Karpas-422 (cell line): ENCODE measurements around the gene F3. TPM values are rescaled to one million over a fixed set of nuclear protein-coding genes. Genes with fewer than 3 reads are reported as not detected.

Experiments used
- DNase-seq: peaks from one replicate; pipeline ENCODE4 v3.0.0-alpha.2; 2015
- H2AFZ ChIP-seq: fragments of 200-600 bp; sonication (generic); 2 replicates; pipeline ENCODE4 v1.6.1; 2014; ENCODE audit warnings: antibody characterized with exemption, low read length, mixed read lengths
- H3K27ac ChIP-seq: fragments of 200-600 bp; sonication (generic); 2 replicates; pipeline ENCODE4 v1.5.1; 2014; ENCODE audit warnings: mild to moderate bottlenecking, low read length, moderate library complexity
- H3K27me3 ChIP-seq: fragments of 200-600 bp; sonication (generic); 2 replicates; pipeline ENCODE4 v1.6.1; 2014; ENCODE audit warnings: low read length, mixed read lengths
- H3K36me3 ChIP-seq: fragments of 200-600 bp; sonication (generic); 2 replicates; pipeline ENCODE4 v1.6.1; 2014; ENCODE audit warnings: low read length, mixed read lengths; ENCODE audit not compliant: insufficient read depth
- H3K4me1 ChIP-seq: fragments of 200-600 bp; sonication (generic); 2 replicates; pipeline ENCODE4 v1.6.1; 2014; ENCODE audit warnings: mild to moderate bottlenecking, low read length, mixed read lengths
- H3K4me2 ChIP-seq: fragments of 200-600 bp; sonication (generic); 2 replicates; pipeline ENCODE4 v1.6.1; 2014; ENCODE audit warnings: low read length, low read depth, mild to moderate bottlenecking; ENCODE audit not compliant: poor library complexity, severe bottlenecking
- H3K4me3 ChIP-seq: fragments of 200-600 bp; sonication (generic); 2 replicates; pipeline ENCODE4 v1.5.1; 2014; ENCODE audit warnings: mild to moderate bottlenecking, antibody characterized with exemption, low read length, mixed read lengths
- H3K79me2 ChIP-seq: fragments of 200-600 bp; sonication (generic); 2 replicates; pipeline ENCODE4 v1.6.1; 2014; ENCODE audit warnings: mild to moderate bottlenecking, low read length, mixed read lengths
- H3K9ac ChIP-seq: fragments of 200-600 bp; sonication (generic); 2 replicates; pipeline ENCODE4 v1.6.0; 2014; ENCODE audit warnings: low read length
- H3K9me2 ChIP-seq: fragments of 200-600 bp; sonication (generic), shearing (Covaris generic); replicated peaks from 2 replicates; pipeline ENCODE4 v1.6.0; 2014; ENCODE audit warnings: mild to moderate bottlenecking, low read length, moderate library complexity; ENCODE audit not compliant: insufficient read depth
- H3K9me3 ChIP-seq: fragments of 300-700, 200-600 bp; sonication (generic); 2 replicates; pipeline ENCODE4 v1.6.1; 2014; ENCODE audit warnings: low read length, mixed read lengths
- H4K20me1 ChIP-seq: fragments of 200-600 bp; sonication (generic); 2 replicates; pipeline ENCODE4 v1.6.1; 2014; ENCODE audit warnings: mild to moderate bottlenecking, antibody characterized with exemption, low read length, low read depth; ENCODE audit not compliant: insufficient read depth
- total RNA-seq: library from RNA; depleted of rRNA; stranded (reverse); fragments of >200 nt; shearing (Covaris generic); gene quantifications from 2 replicates; pipeline ENCODE4 v1.2.3, GENCODE V29; 2014; ENCODE audit warnings: low replicate concordance

The F3 gene
- total RNA-seq, 1 experiment from 2014 or later, result not detected

DNA sequence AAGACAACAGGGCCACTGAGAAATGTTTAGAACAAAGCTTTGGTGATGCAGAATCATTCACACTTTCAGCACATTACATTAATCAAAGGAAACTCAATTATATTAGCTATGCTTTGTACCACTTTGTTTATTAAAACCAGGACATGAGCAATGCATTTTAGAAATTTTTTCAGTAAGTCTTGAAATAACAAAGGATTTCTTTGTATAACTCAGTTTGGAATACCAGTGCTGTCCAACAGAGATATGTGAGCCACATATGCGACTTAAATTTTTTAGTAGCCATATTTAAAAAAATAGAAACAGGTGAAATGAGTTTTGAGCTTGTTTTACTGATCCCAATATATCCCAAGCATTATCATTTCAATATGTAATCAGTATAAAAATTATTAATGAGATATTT is 18.8 kb upstream of the F3 start:
- H3K27me3 ChIP-seq, result no peaks in the 10 kb centered on the region; the same call in 1 of the 2 replicates
- H3K4me2 ChIP-seq, result no peak overlapping the region
- H4K20me1 ChIP-seq, result no peaks in the 10 kb centered on the region
- no peak overlapping the region for H2AFZ ChIP-seq
- H3K4me3 ChIP-seq, result no peak overlapping the region
- H3K9me2 ChIP-seq, result no peaks in the 10 kb centered on the region
- no peak overlapping the region for H3K27ac ChIP-seq
- H3K9me3 ChIP-seq, result no peaks in the 10 kb centered on the region
- H3K9ac ChIP-seq, result no peak overlapping the region
- H3K4me1 ChIP-seq, result no peaks in the 10 kb centered on the region
- H3K79me2 ChIP-seq, result no peaks in the 10 kb centered on the region
- H3K36me3 ChIP-seq, result no peaks in the 10 kb centered on the region
- no peak for DNase-seq

DNA sequence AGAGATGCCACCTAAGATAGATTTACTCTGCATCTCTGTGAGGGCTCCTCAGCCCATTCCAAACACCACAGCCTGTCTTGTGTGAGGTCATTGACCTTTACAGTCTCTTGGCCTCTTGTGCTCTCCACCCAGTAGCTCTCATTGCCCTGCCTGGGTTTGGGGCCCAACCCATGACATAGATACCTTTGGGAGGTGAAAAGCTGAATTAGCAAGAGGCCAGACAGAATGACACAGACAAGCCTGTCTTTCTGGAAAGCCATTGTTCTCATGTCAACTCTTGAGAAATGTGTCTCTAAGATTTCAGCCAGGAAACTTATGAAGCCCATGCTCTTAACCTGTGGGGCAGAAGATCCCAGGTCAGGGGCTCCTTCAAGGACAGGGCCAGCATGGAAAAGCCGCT is 18.4 kb upstream of the F3 start:
- DNase-seq, result no peak
- H2AFZ ChIP-seq, result no peak overlapping the region
- no peak overlapping the region for H3K4me2 ChIP-seq

DNA sequence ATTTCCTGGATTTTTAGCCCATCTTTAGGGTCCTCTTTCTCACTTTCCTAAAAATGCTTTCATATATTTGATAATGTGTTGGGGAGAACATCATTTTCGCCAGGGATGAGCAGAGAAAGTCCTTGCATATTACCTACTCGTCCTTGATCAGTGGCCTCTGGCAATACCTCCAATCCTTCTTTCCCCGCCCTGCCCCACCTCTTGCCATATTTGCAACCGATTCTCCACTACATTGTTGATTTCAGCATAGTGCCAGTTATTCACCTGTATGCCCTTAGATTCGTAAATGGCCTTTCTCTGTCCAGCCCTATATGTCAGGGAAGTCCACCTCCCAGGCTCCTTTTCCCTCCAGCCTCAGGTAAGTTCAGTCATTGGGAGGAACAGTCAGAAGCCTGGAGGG is 13.5 kb upstream of the F3 start:
- Histone ChIP-seq H3K9me3 (no peaks in the 10 kb centered on the region), H3K4me1 (no peaks in the 10 kb centered on the region), H2AFZ (no peak overlapping the region), H3K27ac (no peak overlapping the region), H3K9me2 (no peaks in the 10 kb centered on the region), H3K36me3 (no peaks in the 10 kb centered on the region), H3K4me3 (no peak overlapping the region), H3K79me2 (no peaks in the 10 kb centered on the region), H3K27me3 (no peaks in the 10 kb centered on the region), H3K4me2 (no peak overlapping the region), H4K20me1 (no peaks in the 10 kb centered on the region), H3K9ac (no peak overlapping the region)
- no peak for DNase-seq

More for the DNA sequence above, 18.4 kb upstream of the F3 start:
- Histone ChIP-seq H3K79me2 (no peaks in the 10 kb centered on the region), H3K9me2 (no peaks in the 10 kb centered on the region), H4K20me1 (no peaks in the 10 kb centered on the region), H3K36me3 (no peaks in the 10 kb centered on the region), H3K27me3 (no peaks in the 10 kb centered on the region; the same call in 1 of the 2 replicates), H3K4me1 (no peaks in the 10 kb centered on the region), H3K9me3 (no peaks in the 10 kb centered on the region), H3K4me3 (no peak overlapping the region), H3K9ac (no peak overlapping the region), H3K27ac (no peak overlapping the region)

DNA sequence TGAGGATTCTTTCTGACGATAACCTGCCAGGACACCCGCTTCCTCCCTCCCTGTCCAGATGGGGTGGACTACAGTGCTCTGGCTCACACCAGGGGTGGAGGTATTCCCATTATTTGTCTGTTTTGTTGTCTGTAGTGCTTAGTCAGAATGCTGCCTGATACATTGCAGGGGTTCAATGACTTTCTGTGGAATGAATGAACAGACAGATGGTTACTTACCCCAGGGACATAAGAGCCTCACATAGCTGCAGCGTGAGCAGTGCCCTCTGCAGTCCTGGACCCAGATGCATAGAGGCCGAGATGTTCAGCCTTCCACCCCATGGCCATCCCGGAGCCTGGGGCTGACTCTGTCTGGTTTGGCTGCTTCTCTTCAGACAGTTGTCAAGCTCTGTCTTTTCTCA is 13.0 kb upstream of the F3 start:
- H3K9ac ChIP-seq, result no peak overlapping the region
- no peaks in the 10 kb centered on the region for H3K79me2 ChIP-seq
- H3K4me2 ChIP-seq, result no peak overlapping the region
- no peak overlapping the region for H3K4me3 ChIP-seq
- no peak overlapping the region for H3K27ac ChIP-seq
- no peak for DNase-seq
- no peaks in the 10 kb centered on the region for H4K20me1 ChIP-seq
- H3K9me2 ChIP-seq, result no peaks in the 10 kb centered on the region
- H2AFZ ChIP-seq, result no peak overlapping the region
- no peaks in the 10 kb centered on the region for H3K4me1 ChIP-seq
- H3K27me3 ChIP-seq, result no peaks in the 10 kb centered on the region
- no peaks in the 10 kb centered on the region for H3K9me3 ChIP-seq
- H3K36me3 ChIP-seq, result no peaks in the 10 kb centered on the region

DNA sequence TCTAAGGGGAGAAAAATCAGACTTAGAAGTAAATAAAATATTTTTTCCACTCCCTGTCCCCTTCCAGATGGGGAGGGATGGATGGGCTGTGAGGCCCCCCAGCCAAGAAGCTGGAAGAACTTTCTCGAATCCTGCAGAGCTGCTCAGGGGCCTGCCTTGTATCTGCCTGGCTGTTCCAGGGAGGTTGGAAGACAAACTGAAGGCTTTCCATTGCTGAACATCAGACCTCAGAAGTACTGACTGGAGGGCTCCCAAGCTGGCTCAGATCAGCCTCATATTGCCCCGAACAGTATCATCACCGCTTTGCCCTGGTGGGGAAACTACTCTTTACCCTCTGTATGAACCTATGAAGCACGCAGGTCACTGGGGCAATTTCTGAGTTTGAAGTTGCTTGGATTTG is 12.4 kb upstream of the F3 start:
- H3K4me2 ChIP-seq, result no peak overlapping the region
- no peak overlapping the region for H3K4me3 ChIP-seq
- H3K9me3 ChIP-seq, result no peaks in the 10 kb centered on the region
- H3K9ac ChIP-seq, result no peak overlapping the region
- no peak overlapping the region for H2AFZ ChIP-seq
- H3K27ac ChIP-seq, result no peak overlapping the region
- no peaks in the 10 kb centered on the region for H4K20me1 ChIP-seq
- no peak for DNase-seq
- H3K9me2 ChIP-seq, result no peaks in the 10 kb centered on the region
- H3K79me2 ChIP-seq, result no peaks in the 10 kb centered on the region
- no peaks in the 10 kb centered on the region for H3K4me1 ChIP-seq
- H3K27me3 ChIP-seq, result no peaks in the 10 kb centered on the region
- no peaks in the 10 kb centered on the region for H3K36me3 ChIP-seq

DNA sequence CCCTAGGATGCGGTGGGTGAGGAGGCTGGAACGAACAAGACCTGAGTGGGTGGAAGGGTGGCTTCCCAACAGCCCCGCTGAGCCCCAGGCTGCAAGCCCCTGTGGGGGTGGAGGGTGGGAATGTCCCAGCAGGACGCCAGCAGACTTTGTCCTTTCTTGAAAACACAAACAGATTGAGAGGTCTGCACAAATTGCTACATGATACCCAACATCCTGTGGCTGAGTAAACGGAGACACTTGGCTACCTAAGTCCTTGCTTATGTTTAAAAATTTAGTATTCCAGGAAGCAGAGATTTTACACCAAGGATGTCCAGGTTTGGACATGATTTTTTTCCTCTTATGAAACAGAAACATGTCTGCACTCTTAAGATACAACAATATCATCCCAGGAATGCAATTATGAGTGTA is 11.8 kb upstream of the F3 start:
- H3K4me1 ChIP-seq, result no peaks in the 10 kb centered on the region
- no peak overlapping the region for H3K27ac ChIP-seq
- no peak overlapping the region for H3K4me2 ChIP-seq
- no peak overlapping the region for H3K9ac ChIP-seq
- no peaks in the 10 kb centered on the region for H3K27me3 ChIP-seq
- H3K79me2 ChIP-seq, result no peaks in the 10 kb centered on the region
- H3K4me3 ChIP-seq, result no peak overlapping the region
- H3K9me2 ChIP-seq, result no peaks in the 10 kb centered on the region
- no peaks in the 10 kb centered on the region for H3K36me3 ChIP-seq
- no peaks in the 10 kb centered on the region for H4K20me1 ChIP-seq
- no peak for DNase-seq
- H3K9me3 ChIP-seq, result no peaks in the 10 kb centered on the region
- no peak overlapping the region for H2AFZ ChIP-seq

DNA sequence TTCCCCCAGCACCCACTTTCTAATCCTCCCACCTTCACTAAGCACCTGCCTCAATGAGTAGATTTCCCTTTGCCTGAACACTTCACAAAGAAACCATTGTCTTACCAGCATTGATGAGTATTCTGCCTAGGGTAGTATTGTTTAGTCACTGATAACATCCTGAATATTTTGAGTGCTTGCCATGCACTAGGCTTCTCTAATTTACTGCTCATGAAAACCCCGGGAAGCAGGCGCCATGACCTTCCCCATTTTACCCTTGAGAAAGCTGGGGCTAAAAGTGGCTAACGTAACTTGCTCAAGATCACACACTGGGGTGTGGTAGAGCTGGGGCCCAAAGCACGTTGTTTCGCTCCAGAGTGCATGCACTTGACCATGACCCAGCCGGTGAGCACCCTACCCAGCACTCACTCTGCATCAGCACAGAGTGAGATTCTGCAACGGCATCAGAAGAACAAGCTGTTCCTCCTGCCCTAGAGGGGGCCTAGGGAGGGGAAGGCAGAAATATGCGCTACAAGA is 10.6 kb upstream of the F3 start:
- H3K4me3 ChIP-seq, result no peak overlapping the region

DNA sequence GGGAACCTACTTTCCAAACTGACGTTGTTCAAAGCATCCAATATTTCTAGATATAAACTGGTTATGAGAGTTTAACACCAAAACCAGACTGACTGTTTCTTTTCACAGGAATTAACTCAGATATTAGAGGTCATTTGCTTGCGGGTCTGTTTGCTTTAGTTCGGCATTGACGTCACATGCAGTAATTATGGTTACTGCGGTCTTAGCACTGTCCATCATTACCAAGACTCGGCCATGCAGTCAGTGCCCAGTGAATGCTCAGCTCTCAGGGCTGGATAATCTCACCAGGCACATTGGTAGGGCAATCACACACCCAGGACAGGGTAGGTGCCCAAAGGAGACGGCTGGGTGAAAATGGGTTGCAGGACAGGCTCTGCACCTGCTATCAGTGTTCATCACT is 9.9 kb upstream of the F3 start:
- Histone ChIP-seq H3K4me2 (no peak overlapping the region), H3K9me3 (no peaks in the 10 kb centered on the region), H3K79me2 (no peaks in the 10 kb centered on the region), H3K4me1 (no peaks in the 10 kb centered on the region), H3K27ac (no peak overlapping the region), H3K9me2 (no peaks in the 10 kb centered on the region), H3K36me3 (no peaks in the 10 kb centered on the region), H3K27me3 (no peaks in the 10 kb centered on the region), H4K20me1 (no peaks in the 10 kb centered on the region), H3K4me3 (no peak overlapping the region), H3K9ac (no peak overlapping the region), H2AFZ (no peak overlapping the region)
- DNase-seq, result no peak

More for the DNA sequence above, 10.6 kb upstream of the F3 start:
- H3K4me1 ChIP-seq, result no peaks in the 10 kb centered on the region
- no peak overlapping the region for H3K27ac ChIP-seq
- no peaks in the 10 kb centered on the region for H3K9me3 ChIP-seq
- no peak overlapping the region for H3K4me2 ChIP-seq
- no peak overlapping the region for H3K9ac ChIP-seq
- H3K79me2 ChIP-seq, result no peaks in the 10 kb centered on the region
- H2AFZ ChIP-seq, result no peak overlapping the region
- no peaks in the 10 kb centered on the region for H3K27me3 ChIP-seq
- no peaks in the 10 kb centered on the region for H4K20me1 ChIP-seq
- no peak for DNase-seq
- no peaks in the 10 kb centered on the region for H3K36me3 ChIP-seq
- no peaks in the 10 kb centered on the region for H3K9me2 ChIP-seq

DNA sequence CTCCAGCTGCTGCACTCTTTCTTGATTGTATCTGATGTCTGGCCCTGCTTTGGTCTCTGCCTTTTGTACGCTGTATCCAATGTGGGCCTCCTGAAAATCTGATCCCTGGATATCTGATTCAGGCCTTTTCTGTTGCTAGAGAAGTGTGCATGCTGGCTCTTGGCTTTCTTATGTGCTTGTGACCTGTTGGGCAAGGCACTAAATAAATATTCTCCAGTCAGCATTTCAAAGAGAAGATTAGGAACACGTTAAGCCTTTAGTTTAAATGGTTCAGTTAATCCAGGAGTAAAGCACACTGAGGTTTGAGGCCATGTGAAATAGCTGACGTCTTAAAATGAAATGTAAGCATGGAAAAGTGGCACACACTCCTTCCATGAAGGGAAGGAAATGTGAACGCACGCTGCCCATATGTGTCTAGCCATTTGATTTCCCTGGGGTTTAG is 9.3 kb upstream of the F3 start:
- Histone ChIP-seq H3K9ac (no peak overlapping the region), H3K79me2 (no peaks in the 10 kb centered on the region), H3K36me3 (no peaks in the 10 kb centered on the region), H3K4me3 (no peak overlapping the region), H2AFZ (no peak overlapping the region), H3K9me3 (no peaks in the 10 kb centered on the region), H3K9me2 (no peaks in the 10 kb centered on the region), H3K4me1 (no peaks in the 10 kb centered on the region), H3K4me2 (no peak overlapping the region), H4K20me1 (no peaks in the 10 kb centered on the region), H3K27ac (no peak overlapping the region), H3K27me3 (no peaks in the 10 kb centered on the region)
- DNase-seq, result no peak
